Hepatocyte (in vitro differentiated cells): ENCODE data around the gene IFNL4. TPM values are rescaled to one million over a fixed set of nuclear protein-coding genes. Genes with fewer than 3 reads are reported as not detected.
"Not testable (repeated sequence)": the region's sequence is repeated elsewhere in the genome, so short reads cannot be mapped to it uniquely, and the experiment has no call there.

Experiments
- DNase-seq: peaks from one replicate; pipeline ENCODE4 v3.0.0-alpha.2; 2016; ENCODE audit warnings: low spot score
- H2AFZ ChIP-seq: fragments of 200-600 bp; sonication (generic); 2 replicates; pipeline ENCODE4 v1.6.0; 2016; ENCODE audit warnings: antibody characterized with exemption, mild to moderate bottlenecking
- H3K27ac ChIP-seq: fragments of 200-600 bp; sonication (generic); 2 replicates; pipeline ENCODE4 v1.5.1; 2016; ENCODE audit warnings: mild to moderate bottlenecking
- H3K27me3 ChIP-seq: fragments of 200-600 bp; sonication (generic); 2 replicates; pipeline ENCODE4 v1.6.1; 2016
- H3K36me3 ChIP-seq: fragments of 200-600 bp; sonication (generic); replicated peaks from 2 replicates; pipeline ENCODE4 v1.5.1; 2016; ENCODE audit warnings: low read depth; ENCODE audit not compliant: insufficient read depth
- H3K4me1 ChIP-seq: fragments of 200-600 bp; sonication (generic); 2 replicates; pipeline ENCODE4 v1.5.1; 2016; ENCODE audit warnings: mild to moderate bottlenecking, moderate library complexity; ENCODE audit not compliant: insufficient read depth
- H3K4me2 ChIP-seq: fragments of 200-600 bp; sonication (generic); 2 replicates; pipeline ENCODE4 v1.6.0; 2016
- H3K4me3 ChIP-seq: fragments of 200-600 bp; sonication (generic); 2 replicates; pipeline ENCODE4 v1.5.1; 2016; ENCODE audit warnings: mild to moderate bottlenecking
- H3K79me2 ChIP-seq: fragments of 200-600 bp; sonication (generic); 2 replicates; pipeline ENCODE4 v1.6.0; 2017; ENCODE audit warnings: mild to moderate bottlenecking
- H3K9me2 ChIP-seq: fragments of 200-600 bp; sonication (generic); replicated peaks from 2 replicates; pipeline ENCODE4 v1.6.0; 2017; ENCODE audit warnings: mild to moderate bottlenecking; ENCODE audit not compliant: insufficient read depth
- H3K9me3 ChIP-seq: fragments of 200-600 bp; sonication (generic); 2 replicates; pipeline ENCODE4 v1.5.1; 2016; ENCODE audit warnings: low read depth, mild to moderate bottlenecking
- H4K20me1 ChIP-seq: fragments of 200-600 bp; sonication (generic); 2 replicates; pipeline ENCODE4 v1.6.0; 2016; ENCODE audit warnings: mild to moderate bottlenecking; ENCODE audit not compliant: insufficient read depth, poor library complexity, severe bottlenecking
- EZH2 ChIP-seq: fragments of 200-600 bp; sonication (generic); IDR thresholded peaks from 2 replicates; pipeline ENCODE4 v1.6.1; 2016; ENCODE audit warnings: antibody characterized with exemption, mild to moderate bottlenecking, borderline replicate concordance
- EZH2phosphoT487 ChIP-seq: fragments of 200-600 bp; sonication (generic); IDR thresholded peaks from one replicate; pipeline ENCODE4 v1.6.1; 2018; ENCODE audit warnings: antibody characterized with exemption, mild to moderate bottlenecking, low read depth, moderate library complexity; ENCODE audit not compliant: unreplicated experiment, severe bottlenecking
- WGBS: methylation state at CpG from one replicate; pipeline ENCODE4 v1.1.6; 2016; ENCODE audit warnings: low lambda C conversion rate; ENCODE audit errors: missing lambda C conversion rate; 5-methylcytosine and 5-hydroxymethylcytosine counted together
- polyA plus RNA-seq: library from polyadenylated mRNA; unstranded; fragments of >200 nt; fragmentation: Nextera tagmentation; extraction: Ambion mirVana; gene quantifications from 2 replicates; pipeline ENCODE4 v1.2.1, GENCODE V29; 2016
- total RNA-seq: library from RNA; depleted of rRNA; stranded (reverse); fragments of >200 nt; gene quantifications from 2 replicates; pipeline ENCODE4 v1.2.3, GENCODE V29; 2014
- TF ChIP-seq, protein P1 (sequence below): fragments of 200-600 bp; sonication (generic); IDR thresholded peaks from 2 replicates; pipeline ENCODE4 v1.5.1; 2016; ENCODE audit warnings: antibody characterized with exemption, mild to moderate bottlenecking; ENCODE audit not compliant: poor library complexity

Gene IFNL4
- total and polyA plus RNA-seq, 2 experiments from 2014 or later, result not detected

DNA sequence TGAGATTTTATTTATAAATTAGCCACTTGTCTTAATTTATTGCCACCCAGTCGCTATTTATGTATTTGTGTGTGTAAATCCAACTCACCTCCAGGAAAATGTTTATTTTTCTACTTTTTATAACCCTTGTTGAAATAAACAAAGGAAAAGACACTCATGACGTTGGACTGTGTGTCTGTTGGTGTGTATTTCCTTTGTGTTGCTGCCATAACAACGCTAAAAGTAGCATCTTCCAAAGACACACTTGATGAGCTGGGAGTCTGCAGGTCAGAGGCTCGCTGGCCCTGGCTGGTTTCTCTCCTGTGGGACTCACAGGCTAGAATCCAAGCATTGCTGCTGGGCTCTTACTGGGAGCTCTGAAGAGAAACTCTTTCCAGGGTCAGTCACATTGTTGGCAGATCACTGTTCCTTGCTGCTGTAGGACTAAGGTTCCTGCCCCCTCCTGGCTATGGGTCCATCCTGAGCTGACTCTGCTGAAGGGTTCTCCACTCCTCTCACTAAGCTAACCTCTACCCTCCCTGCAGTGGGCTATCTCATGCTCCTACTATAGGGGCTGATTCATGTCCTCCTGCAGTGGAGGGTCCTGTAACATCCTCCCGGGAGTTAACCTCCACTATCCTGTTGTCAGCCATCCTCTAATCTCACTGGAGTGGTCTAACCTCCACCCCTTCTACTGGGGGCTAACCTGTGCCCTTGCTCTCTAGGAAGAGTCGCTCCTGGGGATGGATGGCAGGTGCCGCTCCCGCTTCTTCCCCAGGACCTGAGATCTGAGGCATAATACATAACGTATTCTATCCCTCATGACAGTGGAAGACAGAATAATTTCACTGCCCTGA is 21.6 kb upstream of the IFNL4 start:
- peaks cover 7% of the 10 kb centered on the region for H3K27me3 ChIP-seq
- no peaks in the 10 kb centered on the region for H3K9me3 ChIP-seq
- H3K36me3 ChIP-seq, result no peaks in the 10 kb centered on the region
- H3K4me2 ChIP-seq, result no peak overlapping the region
- no peak overlapping the region for H2AFZ ChIP-seq
- DNase-seq, result no peak
- no peaks in the 10 kb centered on the region for H3K4me1 ChIP-seq
- H3K9me2 ChIP-seq, result no peaks in the 10 kb centered on the region
- no peak for TF ChIP-seq EZH2phosphoT487
- TF ChIP-seq, protein P1, sequence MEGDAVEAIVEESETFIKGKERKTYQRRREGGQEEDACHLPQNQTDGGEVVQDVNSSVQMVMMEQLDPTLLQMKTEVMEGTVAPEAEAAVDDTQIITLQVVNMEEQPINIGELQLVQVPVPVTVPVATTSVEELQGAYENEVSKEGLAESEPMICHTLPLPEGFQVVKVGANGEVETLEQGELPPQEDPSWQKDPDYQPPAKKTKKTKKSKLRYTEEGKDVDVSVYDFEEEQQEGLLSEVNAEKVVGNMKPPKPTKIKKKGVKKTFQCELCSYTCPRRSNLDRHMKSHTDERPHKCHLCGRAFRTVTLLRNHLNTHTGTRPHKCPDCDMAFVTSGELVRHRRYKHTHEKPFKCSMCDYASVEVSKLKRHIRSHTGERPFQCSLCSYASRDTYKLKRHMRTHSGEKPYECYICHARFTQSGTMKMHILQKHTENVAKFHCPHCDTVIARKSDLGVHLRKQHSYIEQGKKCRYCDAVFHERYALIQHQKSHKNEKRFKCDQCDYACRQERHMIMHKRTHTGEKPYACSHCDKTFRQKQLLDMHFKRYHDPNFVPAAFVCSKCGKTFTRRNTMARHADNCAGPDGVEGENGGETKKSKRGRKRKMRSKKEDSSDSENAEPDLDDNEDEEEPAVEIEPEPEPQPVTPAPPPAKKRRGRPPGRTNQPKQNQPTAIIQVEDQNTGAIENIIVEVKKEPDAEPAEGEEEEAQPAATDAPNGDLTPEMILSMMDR, result no peak
- no peak for TF ChIP-seq EZH2
- no peak overlapping the region for H3K27ac ChIP-seq
- H4K20me1 ChIP-seq, result no peaks in the 10 kb centered on the region
- H3K4me3 ChIP-seq, result no peak overlapping the region
- H3K79me2 ChIP-seq, result no peaks in the 10 kb centered on the region
- 68% methylated on average over 9 of the region's 9 CpGs for WGBS

DNA sequence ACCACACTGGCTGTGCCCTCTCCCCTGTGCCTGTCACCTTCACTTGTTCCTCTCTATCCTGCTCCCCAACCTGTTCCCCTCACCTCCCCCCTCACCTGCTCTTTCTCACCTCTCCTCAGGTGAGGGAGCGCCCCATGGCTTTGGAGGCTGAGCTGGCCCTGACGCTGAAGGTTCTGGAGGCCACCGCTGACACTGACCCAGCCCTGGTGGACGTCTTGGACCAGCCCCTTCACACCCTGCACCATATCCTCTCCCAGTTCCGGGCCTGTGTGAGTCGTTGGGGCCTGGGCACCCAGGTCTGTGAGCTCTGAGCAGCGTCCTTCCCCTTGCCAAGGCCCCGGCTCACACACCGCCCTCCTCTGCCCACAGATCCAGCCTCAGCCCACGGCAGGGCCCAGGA is 20.7 kb upstream of the IFNL4 start:
- not testable (repeated sequence) for H3K9me3 ChIP-seq, H3K4me1 ChIP-seq

DNA sequence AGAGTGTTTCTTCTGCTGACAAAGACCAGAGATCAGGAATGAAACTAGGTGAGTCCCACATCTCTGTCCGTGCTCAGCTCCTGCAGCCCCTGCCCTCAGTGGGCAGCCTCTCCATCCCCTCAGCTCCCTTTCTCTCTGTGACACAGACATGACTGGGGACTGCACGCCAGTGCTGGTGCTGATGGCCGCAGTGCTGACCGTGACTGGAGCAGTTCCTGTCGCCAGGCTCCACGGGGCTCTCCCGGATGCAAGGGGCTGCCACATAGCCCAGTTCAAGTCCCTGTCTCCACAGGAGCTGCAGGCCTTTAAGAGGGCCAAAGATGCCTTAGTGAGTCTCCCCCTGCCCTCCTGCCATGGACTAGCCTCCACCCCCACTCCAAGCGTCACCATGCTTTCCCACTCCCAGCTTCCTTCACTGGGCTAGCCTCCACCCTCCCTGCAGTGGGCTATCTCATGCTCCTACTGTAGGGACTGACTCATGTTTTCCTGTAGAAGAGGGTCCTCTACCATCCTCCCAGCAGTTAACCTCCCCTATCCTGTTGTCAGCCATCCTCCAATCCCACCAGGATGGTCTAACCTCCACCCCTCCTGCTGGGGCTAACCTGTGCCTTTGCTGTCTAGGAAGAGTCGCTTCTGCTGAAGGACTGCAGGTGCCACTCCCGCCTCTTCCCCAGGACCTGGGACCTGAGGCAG is 20.0 kb upstream of the IFNL4 start:
- not testable (repeated sequence) for H3K27ac ChIP-seq, H3K9me2 ChIP-seq, H3K4me3 ChIP-seq, DNase-seq, H3K79me2 ChIP-seq, H4K20me1 ChIP-seq, H3K36me3 ChIP-seq, H2AFZ ChIP-seq, H3K9me3 ChIP-seq, H3K4me2 ChIP-seq
- peaks cover 23% of the 10 kb centered on the region for H3K27me3 ChIP-seq
- peaks cover 14% of the 10 kb centered on the region for H3K4me1 ChIP-seq
- WGBS, result 81% methylated on average over 9 of the region's 10 CpGs

More for the DNA sequence above, 20.7 kb upstream of the IFNL4 start:
- H4K20me1 ChIP-seq, H3K4me3 ChIP-seq, H3K36me3 ChIP-seq, H3K9me2 ChIP-seq, H3K27ac ChIP-seq, H2AFZ ChIP-seq, H3K79me2 ChIP-seq, DNase-seq, H3K4me2 ChIP-seq: not testable (repeated sequence)
- peaks cover 16% of the 10 kb centered on the region for H3K27me3 ChIP-seq
- WGBS, result 79% methylated on average over 9 of the region's 10 CpGs

DNA sequence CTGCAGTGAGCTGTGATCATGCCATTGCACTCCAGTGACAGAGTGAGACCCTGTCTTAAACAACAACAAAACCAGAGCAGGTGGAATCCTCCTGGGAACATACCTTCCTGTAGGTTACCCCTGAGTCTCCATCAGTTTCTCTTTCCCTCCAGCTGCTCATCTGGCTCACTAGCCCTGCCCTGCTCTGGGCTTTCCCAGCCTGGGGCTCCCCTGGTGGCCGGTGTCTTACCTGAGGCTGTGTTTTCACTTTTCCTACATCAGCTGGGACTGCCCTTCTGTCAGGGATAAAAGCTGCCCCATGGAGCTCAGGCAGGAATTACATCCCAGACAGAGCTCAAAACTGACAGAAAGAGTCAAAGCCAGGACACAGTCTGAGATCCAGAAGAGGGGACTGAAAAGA is 19.4 kb upstream of the IFNL4 start, which contains the start of gene IFNL2:
TSS of gene IFNL2 (plus strand) at position 312 of the 400 bp plus-strand sequence. CDS start 173 bp downstream, outside the sequence.
- not testable (repeated sequence) for H3K27ac ChIP-seq, H3K4me3 ChIP-seq, H3K4me2 ChIP-seq, H3K79me2 ChIP-seq, H3K9me2 ChIP-seq, H2AFZ ChIP-seq, H3K36me3 ChIP-seq, DNase-seq, H4K20me1 ChIP-seq, H3K9me3 ChIP-seq
- H3K27me3 ChIP-seq, result peaks cover 28% of the 10 kb centered on the region
- WGBS, result no CpG with 5 or more reads among the region's 1 CpG
- peaks cover 15% of the 10 kb centered on the region for H3K4me1 ChIP-seq
